Measurements from ENCODE around the gene PNMT.
A peak's percentile ranks its signal among the peaks of the same experiment; 100 is the strongest.

Gene PNMT

DNA sequence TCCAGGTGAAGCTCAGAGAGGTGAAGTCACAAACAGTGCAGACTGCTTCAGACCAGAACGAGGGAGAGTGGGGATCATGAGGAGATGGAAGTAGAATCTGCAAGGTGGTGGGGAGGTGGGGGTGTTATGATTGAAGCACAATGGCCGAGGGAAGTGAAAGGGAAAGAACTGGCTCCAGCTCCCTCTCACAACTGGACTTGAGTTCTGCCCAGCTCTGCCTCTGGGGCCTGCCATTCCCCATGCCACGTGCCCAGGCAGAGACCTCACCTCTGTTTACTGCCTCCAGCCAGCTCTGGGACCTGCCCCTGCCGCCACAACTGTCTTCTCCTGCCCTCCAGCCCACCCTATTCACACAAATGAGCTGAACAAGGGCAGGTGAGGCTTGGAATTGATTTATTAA lies 2.5 kb downstream of the PNMT start:
- DNase-seq = no peak

DNA sequence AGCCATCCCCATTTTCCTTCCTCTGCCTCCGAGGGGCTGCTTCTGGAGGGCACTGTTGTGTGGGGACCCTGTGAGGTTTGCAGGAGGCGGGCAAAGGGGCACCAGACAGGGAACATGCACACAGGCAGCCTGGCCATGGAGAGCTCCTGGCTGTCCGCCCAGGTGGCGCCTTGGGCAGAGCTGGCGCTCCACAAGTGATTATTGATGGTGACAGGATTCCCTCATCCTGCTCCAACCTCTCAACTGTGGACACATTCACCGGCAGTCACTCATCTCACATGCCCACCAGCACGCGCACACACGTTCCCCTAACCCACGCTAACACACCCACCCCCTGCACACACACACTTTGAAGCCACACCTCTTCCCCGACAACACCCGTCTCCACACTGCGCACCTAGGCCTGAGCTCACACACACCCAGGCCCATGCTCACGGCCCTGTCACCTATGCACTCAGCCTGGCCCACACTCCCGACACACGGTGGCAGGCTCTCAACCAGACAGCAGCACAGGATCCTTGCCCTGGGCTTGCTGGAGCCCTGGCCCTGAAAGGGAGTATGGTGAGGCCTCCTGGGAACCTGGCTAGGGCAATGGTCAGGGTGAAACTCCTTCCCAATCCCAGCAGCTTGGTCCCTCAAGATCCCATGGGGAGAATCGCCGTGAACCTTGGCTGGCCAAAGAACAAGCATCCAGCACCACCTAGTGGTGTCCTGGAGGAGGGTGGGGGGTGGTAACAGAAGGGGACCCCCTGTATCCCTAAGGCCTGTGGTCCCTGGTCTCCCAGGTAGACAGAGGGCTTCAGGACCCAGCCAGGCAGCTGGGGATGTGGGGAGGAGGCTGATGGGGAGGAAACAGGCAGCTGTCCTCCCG lies 3.6 kb downstream of the PNMT start:
- DNase-seq = peak; percentile 23 to 61

DNA sequence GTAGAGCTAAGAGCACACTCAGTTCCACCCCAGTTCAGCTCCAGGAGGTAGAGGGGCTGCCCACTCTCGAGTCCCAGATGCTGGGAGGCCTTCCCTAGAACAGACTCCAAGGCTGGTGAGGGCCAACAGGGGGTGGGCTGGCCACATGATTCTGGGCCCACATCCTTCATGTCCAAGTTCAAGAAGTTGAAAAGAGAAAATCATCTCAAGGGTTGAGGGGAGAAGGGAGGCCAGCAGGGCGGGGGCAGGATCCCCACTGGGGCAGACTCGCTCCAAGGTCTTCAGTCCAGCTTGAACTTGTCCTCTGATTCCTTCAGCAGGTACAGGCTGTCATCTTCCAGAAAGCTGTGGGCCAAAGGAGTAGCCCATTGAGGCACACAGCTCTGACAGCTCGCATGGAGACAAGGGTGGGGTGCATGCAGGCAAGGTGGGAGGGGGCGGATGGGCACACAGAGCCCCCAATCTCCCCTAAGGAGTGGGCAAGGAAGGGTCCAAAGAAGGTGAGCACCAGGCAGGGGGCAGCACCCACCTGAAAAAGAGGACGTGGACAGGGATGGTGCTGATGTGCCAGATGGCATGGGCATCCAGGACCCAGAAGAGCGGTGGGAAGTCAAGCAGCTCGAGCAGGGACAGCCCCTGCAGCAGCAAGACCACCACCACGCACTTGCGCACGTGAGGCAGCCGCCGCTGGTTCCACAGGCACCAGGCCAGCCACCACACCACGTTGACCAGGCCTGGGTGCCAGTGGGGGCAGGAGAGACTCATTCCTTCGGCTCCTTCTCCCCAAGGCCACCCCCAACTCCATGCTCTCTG lies 4.5 kb downstream of the PNMT start:
- DNase-seq = no peak

DNA sequence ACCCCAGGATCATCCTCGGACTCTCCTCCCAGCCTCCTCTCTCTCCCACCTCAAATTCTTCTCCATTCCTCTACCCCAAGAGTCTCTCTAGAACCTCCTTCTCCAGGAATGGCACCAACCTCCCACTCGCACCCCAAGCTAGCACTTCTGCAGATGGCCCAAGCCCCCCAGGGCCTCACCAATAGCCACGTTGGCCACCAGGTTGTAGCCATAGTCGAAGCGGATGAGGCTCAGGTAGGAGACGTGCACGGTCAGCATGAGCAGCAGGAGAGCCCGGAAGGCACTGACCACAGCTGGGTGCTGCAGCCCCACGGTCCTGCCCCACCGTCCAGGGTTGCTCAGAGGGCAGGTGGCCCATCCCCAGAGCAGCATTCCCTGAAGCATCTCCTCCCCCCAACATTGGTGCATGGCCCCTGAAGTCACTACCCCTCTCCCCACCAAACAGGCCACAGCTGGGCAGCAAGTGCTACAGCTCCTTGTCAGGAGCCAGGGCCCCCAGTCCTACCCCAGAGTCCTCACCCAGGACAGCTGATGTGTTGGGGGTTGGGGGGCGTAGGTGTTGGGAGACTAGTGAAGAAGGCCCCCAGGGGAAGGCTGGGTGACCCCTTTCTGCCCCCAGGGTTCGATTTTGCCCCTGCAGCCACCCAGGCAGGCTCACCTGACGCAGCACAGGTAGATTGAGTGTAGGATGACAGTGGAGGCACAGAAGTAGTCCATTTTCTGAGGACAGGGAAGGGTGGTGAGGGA lies 5.3 kb downstream of the PNMT start:
- DNase-seq = no peak

DNA sequence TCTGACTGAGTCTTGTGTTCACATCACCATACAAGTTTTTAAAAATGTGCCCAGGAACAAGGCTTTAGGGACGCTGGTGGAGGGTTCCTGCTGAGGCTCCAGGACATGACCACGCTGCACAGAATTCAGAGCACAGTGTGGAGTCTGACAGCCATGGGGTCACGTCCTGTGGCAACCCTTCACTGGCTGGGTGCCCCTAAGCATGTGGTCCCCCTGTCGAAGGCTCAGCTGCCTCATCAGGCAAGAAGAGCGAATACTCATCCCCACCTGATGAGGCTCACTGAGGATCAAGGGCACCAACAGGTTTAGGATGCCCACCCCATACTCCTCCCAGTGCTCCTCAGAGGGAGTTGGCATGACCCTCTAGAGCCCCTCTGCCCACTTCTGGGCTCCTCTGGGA lies 5.9 kb downstream of the PNMT start:
- no peak for DNase-seq

DNA sequence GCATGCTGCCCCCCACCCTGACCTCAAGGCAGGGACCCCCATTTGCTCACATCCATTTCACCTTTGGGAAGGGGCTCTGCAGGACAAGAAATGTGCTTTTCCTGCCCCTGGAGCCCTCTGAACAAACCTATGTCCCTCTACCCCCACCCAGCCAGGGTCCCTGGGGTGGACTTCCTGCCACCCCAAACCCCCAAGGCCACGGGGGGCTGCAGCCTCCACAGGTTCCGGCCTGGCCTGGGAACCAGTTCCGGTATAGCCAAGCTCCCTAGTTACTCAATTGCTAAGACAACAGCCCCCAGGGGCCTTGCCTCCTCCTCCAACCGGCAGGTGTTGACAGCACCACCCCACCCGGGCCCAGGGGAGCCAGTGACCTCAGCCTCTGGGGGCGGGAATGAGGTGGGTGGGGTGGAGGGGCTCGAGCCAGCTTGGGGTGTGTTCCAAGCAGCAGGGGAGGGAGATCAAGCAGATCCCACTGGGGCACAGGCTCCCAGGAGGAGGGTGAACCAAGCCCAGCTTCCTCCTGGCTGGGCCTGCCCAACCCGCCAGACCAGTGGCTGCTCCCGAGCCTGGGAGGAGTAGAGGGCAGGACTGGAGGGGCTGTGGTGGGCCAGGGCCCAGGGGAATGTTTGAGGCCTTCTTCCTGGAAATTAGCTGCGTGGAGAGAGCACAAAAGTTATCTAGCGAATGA lies 6.6 kb downstream of the PNMT start:
- DNase-seq = peak in 1 of 2 experiments; percentile 16

DNA sequence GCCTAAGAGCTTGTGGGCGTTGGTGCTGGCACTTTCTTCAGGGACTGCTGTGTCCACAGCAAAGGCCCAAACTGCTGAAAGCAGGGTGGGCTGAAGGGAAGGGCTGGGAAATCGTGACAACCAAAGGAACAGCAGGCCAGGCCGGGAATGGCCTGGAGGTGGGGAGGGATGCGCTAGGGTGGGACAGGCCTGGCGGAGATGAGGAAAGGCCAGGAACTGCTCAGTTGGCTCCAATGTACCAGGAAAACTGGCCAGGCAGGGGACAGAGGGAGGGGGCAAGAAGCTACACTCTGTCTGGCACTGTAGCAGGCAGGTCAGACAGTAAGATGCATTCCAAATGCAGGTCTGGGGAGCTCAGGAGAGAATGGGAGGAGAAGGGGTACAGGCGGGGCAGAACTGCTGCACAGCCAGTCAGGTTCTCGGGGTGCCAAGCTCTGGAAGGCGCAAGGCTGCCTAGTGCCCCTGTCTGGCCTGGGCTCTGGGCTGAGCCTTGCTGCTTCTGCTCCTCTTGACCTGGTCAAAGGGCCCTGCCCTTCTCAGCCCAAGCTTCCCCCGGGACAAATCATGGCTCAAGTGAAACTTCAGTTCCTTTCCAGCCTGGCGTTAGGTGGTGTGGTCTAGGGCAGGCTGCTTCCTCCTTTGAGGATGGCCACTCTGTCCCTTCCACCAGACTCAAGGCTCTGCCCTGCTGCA lies 7.3 kb downstream of the PNMT start:
- no peak for DNase-seq

DNA sequence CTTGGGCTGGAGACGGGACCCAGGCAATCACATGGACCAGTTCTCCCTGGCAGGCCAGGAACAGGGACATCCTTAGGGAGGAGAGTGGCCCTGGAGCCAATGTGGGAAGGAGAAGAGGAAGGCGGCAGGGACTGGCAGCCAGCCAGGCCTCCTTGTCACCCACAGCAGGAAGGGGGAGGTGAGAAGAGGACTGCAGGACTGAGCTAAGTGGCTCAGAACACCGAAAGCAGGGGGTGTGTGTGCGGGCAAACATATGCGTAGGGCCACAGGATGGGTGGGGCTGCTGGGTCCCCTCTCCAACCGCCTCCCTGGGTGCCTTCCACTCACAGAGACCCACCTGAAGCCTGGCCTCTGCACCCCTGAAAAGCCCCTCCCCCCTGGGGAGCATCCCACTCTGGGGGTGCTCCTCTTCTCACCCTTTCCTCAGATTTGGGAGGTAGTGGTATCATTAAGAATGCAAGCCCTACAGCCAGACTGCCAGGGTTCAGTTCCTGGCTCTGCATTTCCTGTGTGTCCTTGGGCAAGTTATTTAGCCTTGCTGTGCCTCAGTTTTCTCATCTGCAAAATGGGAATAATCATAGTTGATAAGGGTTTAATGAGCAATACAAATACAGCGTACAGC lies 8.1 kb downstream of the PNMT start:
- DNase-seq = peak; percentile 51 to 78

DNA sequence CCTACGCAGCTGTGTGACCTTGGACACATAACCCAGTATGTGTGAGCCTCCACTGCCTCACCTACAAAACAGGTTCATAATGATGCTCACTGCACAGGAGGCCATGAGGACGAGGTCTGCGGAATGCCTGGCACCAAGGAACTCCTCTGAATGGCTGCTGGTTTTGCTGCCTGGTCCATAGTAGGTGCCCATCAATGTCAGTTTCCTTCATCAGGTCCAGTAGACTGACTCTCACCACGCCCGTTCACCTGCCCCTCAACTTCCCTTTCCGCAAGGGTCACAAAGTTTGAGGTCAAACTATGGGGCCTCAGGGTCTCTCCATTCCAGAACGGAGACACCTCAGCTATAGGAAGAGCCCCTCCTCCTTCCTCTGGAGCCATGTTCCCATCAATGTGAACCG lies 8.8 kb downstream of the PNMT start:
- no peak for DNase-seq

DNA sequence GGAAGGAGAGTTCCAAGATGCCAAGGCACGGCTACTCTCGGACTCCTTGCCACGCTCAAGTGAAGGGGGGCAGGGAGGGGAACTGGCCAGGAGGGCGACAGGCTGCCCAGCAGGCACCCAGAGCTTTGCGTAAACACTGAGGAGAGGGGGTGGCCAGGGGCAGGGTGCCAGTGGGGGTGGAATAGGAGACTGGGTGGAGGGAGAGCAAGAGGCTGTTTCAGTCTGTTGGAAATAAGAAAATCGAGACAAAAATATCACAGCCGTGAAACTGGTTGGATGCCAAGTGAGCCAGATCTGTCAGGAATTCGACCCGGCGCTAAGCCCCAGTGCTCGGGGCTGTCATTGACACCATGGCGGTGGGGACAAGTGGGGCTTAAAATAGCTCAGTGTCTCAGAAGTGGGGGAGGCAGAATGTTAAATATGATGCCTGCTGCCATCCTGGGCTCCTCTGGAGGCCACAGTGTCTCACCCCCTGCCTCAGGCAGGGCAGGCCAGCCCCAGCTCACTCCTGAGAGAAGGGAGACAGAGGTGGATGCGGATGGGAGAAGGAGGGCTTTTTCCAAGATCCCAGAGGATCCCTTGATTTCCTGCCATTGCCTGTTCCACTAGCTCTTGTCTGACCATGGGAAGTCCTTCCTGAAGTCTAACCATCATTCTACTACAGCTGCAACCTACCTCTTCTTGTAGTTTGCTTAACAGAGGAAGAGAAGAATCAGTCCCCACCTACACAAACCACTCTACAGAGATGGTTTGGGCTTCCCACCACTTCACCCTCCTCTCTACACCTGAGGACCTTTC lies 9.5 kb downstream of the PNMT start:
- peak; percentile 91 to 92 for DNase-seq

DNA sequence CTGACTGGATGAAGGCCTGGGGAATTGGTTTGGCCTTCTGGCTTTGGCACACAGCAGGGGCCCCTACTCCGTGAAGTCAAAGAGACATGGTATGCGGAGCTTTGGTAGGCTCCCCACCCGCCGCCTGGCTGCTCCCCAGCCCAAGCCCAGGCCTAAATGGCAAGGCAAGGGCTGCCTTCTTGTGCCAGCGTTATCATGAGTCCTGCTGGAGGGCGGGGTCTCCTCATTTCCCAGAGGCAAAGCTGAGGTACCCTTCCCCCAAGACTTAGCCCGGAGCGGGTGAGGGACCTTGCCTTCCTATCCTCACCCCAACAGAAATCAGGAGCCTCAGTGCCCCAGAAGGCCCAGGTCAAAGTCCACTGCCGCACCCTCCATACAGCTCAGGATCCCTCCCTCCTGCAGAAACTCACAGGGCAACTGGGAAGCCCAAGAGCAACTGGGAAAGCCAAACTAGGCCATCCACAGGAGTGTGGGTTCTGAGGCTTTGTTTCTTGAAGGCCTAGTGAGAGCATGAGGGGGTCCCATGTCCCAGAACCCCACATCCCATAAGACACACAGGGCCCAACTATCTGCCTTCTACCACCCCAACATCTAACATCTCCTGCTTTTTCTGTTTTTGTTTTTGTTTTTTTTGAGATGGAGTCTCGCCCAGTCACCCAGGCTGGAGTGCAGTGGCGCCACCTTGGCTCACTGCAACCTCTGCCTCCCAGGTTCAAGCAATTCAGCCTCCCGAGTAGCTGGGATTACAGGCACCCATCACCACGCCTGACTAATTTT lies 10.3 kb downstream of the PNMT start:
- DNase-seq = no peak

DNA sequence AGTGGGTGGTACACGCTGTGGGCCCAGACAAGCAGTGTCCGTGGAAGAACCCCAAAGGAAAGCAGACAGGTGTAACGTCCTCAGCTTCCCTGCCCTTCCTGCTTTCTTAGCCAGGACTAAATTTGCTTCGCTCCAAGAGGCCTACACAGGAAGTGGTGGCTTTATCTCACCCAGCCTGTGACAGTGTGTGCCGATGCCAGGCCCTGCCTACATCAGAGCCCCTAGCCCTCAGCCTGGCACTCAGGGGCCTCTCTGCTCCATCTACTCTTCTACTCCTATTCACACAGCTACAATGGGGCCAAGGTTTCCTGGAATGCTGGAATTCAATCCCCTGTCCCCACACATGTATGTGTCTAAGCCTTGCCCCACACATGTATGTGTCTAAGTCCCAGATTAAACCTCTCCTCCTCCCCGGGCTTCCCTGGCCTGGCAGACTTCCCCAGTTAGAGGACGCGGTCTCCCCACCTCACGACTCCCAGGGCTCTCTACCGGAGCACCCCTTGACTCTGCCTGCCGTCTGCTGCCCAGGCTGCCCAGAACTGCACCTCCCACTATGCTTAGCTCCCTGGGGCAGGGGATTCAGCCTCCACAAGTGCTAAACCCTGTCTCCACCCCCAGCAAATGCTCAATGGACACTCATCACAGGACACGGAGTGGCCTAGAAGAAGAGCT lies 11.4 kb downstream of the PNMT start:
- DNase-seq = no peak

DNA sequence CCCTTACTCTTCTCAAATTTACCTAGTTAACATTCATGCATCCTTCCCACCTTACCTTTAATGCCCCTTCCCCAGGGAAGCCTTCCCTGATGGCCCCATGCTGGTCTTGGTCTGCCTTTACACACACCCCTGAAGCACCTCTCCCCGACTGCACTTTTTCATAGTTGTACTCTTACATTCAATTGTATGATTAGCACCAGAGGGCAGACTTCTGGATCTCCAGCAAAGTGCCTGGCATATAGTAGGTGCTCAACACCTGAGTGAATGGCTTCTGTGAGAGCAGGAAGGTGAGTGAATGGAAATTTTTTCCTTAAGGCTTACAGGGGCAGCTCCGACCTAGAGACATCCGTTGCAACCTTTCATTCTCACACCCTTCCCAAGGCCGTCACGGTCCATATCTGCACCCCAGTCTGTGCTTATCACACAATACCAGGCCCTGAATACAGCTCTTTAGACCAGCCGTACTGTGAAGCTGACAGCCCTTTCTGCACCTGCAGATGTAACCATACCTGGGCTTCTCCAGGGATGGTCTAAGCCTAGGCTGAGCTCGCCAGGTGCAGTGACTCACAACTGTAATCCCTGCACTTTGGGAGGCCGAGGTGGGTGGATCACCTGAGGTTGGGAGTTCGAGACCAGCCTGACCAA lies 15.2 kb downstream of the PNMT start:
- DNase-seq = no peak

DNA sequence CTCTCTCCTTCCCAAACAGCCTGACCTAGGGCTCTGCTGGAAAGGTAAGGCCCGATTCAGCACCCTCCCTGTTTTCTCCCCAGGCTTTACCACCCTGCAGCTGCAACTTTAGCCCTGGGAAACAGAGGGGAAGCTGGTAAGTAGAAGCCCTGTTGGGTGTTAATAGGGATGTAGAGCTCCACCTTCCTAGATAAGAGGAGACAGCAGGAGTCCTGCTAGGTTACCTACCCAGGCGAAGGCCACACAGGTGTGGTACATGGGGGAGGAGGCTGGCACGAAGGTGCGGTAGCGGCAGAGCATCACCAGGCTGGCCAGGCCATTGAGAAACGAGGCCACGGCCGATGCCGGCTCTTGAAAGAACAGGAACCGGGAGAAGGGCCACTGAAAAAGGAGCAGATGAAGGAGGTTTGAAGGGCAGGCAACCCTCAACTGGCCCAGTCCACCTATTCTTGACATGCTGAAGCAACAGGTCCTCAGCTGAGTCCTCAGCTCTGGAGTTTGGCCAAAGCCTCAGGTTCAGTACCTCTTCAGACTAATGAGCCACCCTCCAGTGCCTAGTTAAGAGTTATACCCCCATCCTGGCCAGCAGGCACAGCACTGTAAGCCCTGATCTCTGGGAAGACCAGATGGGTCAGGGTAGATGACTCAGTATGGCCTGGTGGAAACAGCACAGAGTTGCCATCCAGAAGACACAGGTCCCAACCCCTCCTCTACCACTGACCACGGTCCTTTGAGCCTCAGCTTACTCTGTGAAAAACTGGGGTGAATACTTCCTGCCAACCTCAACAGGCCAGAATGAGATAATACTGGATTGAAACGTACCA lies 16.3 kb downstream of the PNMT start:
- DNase-seq = no peak

DNA sequence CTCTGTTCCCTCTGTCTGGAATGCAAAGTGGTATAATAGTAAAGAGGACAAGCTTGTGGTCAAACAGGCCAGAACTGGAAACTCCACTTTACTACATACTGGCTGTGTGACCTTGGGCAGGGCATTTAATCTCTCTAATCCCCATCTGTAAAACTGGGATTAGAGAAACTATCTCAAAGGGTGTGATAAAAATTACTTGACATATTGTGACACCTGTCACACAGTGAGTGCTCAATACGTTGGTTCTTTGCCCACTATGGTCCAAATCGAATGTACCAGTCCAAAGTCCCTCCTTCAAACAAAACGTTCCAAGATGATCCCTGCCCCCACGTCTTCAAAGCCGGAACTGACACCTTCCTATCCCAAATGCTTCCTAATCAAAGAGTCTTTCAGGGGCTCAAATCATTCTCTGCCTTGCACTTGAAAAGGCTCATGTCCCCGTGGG lies 18.9 kb downstream of the PNMT start:
- DNase-seq = peak in 1 of 2 experiments; percentile 40

DNA sequence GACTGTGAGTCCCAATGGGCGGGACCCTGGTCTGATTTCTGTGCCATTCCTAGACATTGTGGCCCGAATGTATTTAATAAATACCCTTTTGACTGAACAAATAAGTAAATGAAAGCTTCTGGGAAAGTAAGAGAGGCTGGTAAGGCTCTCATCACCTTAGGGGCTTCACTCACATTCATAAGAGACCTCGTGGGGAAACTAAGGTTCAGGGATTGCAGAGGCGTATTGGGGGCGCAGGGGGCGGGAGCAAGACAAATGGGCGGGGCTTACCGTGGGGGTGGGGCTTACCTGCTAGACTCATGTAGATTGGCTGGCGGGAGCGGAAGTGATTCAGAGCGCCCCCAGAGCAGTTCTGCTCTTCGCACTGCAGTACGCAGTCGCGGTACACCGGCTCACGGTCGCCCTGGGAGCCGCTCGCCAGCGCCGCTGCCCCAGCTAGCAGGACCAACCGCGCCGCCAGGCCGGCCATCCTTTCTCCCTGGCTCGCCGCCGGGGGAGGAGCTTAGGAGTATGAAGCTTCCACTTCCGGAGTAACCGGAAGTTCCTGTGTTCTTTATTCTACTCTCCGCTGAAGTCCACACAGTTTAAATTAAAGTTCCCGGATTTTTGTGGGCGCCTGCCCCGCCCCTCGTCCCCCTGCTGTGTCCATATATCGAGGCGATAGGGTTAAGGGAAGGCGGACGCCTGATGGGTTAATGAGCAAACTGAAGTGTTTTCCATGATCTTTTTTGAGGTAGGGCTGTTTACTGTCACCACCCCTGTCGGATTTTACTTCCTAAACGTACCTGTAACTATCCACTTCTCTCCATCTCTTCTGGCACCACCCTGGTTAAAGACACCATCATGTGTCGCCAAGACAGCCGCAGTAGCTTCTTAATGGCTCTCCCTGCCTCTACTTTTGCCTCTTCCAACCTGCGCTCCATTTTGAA lies 19.6 kb downstream of the PNMT start, which contains the start of gene PGAP3:
Gene PGAP3, minus strand, starts transcription at position 512 of the 929 bp plus-strand sequence. Its CDS starts 43 bp downstream, at position 469.
- DNase-seq = peak; percentile 95 to 96

DNA sequence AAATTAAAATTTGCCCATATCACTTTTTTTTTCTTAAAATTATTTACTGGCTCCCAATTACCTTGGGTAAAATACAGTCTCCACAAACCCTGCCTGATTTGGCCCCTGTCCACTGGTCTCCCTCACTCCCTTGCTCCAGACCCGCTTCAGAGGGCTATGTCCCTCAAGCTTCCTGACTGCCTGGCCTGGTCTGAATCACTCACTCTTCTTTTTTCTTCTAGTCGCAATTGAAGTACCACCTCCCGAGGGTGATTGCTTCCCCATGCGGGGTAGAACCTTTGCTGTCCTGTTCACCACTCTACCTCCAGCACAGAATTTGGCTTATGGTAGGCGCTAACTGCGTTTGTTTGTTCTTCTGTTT lies 20.2 kb downstream of the PNMT start:
- DNase-seq = no peak

Data from NCI-H524 (cell line).